HEK293T (cell line): Measurements from ENCODE around the gene ARHGAP26.

Experiments
- CTCF ChIA-PET: fragments of 350-600 bp; formaldehyde crosslinking; extraction: SDS; loops from one replicate; lab custom pipeline; 2021; ENCODE audit warnings: antibody characterized with exemption, inconsistent platforms; lab: Yijun Ruan, JAX
- POLR2A ChIA-PET: fragments of 350-600 bp; formaldehyde crosslinking; extraction: SDS; loops from one replicate; lab custom pipeline; 2020; ENCODE audit warnings: antibody characterized with exemption, inconsistent platforms; lab: Yijun Ruan, JAX
- DNase-seq: peaks from one replicate; pipeline ENCODE4 v3.0.0; 2012; ENCODE audit warnings: mixed read lengths; ENCODE audit errors: extremely low spot score
- ARNT ChIP-seq: fragments of 450-650 bp; IDR thresholded peaks from 2 replicates; pipeline ENCODE4 v1.6.1; 2017; ENCODE audit warnings: mild to moderate bottlenecking
- BHLHE40 ChIP-seq: fragments of 450-650 bp; IDR thresholded peaks from 2 replicates; pipeline ENCODE4 v1.6.1; 2016; ENCODE audit warnings: mild to moderate bottlenecking, moderate library complexity, borderline replicate concordance
- CTBP1 ChIP-seq: fragments of 450-650 bp; IDR thresholded peaks from 2 replicates; pipeline ENCODE4 v1.6.1; 2016; ENCODE audit warnings: borderline replicate concordance
- ELF4 ChIP-seq: fragments of 450-650 bp; IDR thresholded peaks from 2 replicates; pipeline ENCODE4 v1.6.1; 2017; ENCODE audit warnings: antibody characterized with exemption
- FOXA1 ChIP-seq: fragments of 450-650 bp; IDR thresholded peaks from 2 replicates; pipeline ENCODE4 v1.6.1; 2016; ENCODE audit warnings: mild to moderate bottlenecking
- FOXK2 ChIP-seq: fragments of 450-650 bp; IDR thresholded peaks from 2 replicates; pipeline ENCODE4 v1.6.1; 2016; ENCODE audit warnings: mild to moderate bottlenecking
- FOXM1 ChIP-seq: fragments of 450-650 bp; IDR thresholded peaks from 2 replicates; pipeline ENCODE4 v1.6.1; 2017; ENCODE audit warnings: mild to moderate bottlenecking, borderline replicate concordance
- HDGF ChIP-seq: fragments of 450-650 bp; IDR thresholded peaks from 2 replicates; pipeline ENCODE4 v1.6.1; 2017; ENCODE audit warnings: antibody characterized with exemption, borderline replicate concordance
- L3MBTL2 ChIP-seq: fragments of 450-650 bp; conservative IDR thresholded peaks from 2 replicates; pipeline ENCODE4 v1.6.1; 2016; ENCODE audit warnings: mild to moderate bottlenecking
- LEF1 ChIP-seq: fragments of 450-650 bp; IDR thresholded peaks from 2 replicates; pipeline ENCODE4 v1.6.1; 2017; ENCODE audit warnings: mild to moderate bottlenecking, borderline replicate concordance
- NFRKB ChIP-seq: fragments of 450-650 bp; IDR thresholded peaks from 2 replicates; pipeline ENCODE4 v1.6.1; 2016; ENCODE audit warnings: mild to moderate bottlenecking, moderate library complexity
- PKNOX1 ChIP-seq: fragments of 450-650 bp; IDR thresholded peaks from 2 replicates; pipeline ENCODE4 v1.6.1; 2016
- SP1 ChIP-seq: fragments of 450-650 bp; IDR thresholded peaks from 2 replicates; pipeline ENCODE4 v1.6.1; 2017
- SUZ12 ChIP-seq: fragments of 450-650 bp; IDR thresholded peaks from 2 replicates; pipeline ENCODE4 v1.6.1; 2016; ENCODE audit warnings: mild to moderate bottlenecking
- TARDBP ChIP-seq: fragments of 450-650 bp; IDR thresholded peaks from 2 replicates; pipeline ENCODE4 v1.6.1; 2016
- ZNF384 ChIP-seq: fragments of 450-650 bp; IDR thresholded peaks from 2 replicates; pipeline ENCODE4 v1.6.1; 2016

Gene ARHGAP26

GRCh38 chr5:142767178-142767577 is 3.0 kb upstream of the ARHGAP26 start:
- no peak for DNase-seq
- ChIA-PET POLR2A (no interaction called here), CTCF (interaction anchor here (0.6 to 1.6 kb wide), 4 partner anchors 19 to 209 kb away, joined by 5 to 9 read pairs (median 6); no protein-coding TSS in a partner anchor)
- TF ChIP-seq NFRKB, result no peak

- POLR2A ChIA-PET, result no interaction called here
- CTCF ChIA-PET, result interaction anchor here (1.0 to 1.1 kb wide), 2 partner anchors 20 to 54 kb away, joined by 5 read pairs; no protein-coding TSS in a partner anchor
These were observed 2.3 kb upstream of the ARHGAP26 start for GRCh38 chr5:142767911-142768310.

GRCh38 chr5:142769251-142769792 is 855 bp upstream of the ARHGAP26 start:
- CTCF ChIA-PET, result interaction anchor here (1.1 to 2.0 kb wide), 5 partner anchors 16 to 100 kb away, joined by 3 to 7 read pairs (median 5); no protein-coding TSS in a partner anchor
- DNase-seq, result peak; percentile 42
- no peak for TF ChIP-seq CTBP1
- TF ChIP-seq ZNF384, result no peak
- no peak for TF ChIP-seq TARDBP
- TF ChIP-seq LEF1, result no peak
- no peak for TF ChIP-seq FOXA1
- TF ChIP-seq SUZ12, result no peak
- no peak for TF ChIP-seq BHLHE40
- no peak for TF ChIP-seq SP1
- TF ChIP-seq FOXM1, result no peak
- TF ChIP-seq NFRKB, result no peak
- no peak for TF ChIP-seq ELF4
- TF ChIP-seq ARNT, result no peak
- TF ChIP-seq FOXK2, result no peak
- TF ChIP-seq HDGF, result no peak
- no peak for TF ChIP-seq PKNOX1
- TF ChIP-seq L3MBTL2, result no peak
- POLR2A ChIA-PET, result interaction anchor here (1.3 to 1.7 kb wide), 2 partner anchors 76 to 98 kb away, joined by 4 to 7 read pairs; no protein-coding TSS in a partner anchor

More at GRCh38 chr5:142767911-142768310, 2.3 kb upstream of the ARHGAP26 start:
- TF ChIP-seq NFRKB (no peak), HDGF (no peak), FOXM1 (no peak), PKNOX1 (no peak), FOXK2 (no peak)
- DNase-seq, result no peak

- ChIA-PET CTCF (interaction anchor here (0.6 to 2.2 kb wide), 12 partner anchors 9 to 109 kb away, joined by 3 to 8 read pairs (median 4); no protein-coding TSS in a partner anchor), POLR2A (interaction anchor here (1.1 to 1.8 kb wide), 4 partner anchors 8 to 96 kb away, joined by 4 to 8 read pairs (median 6); no protein-coding TSS in a partner anchor)
- TF ChIP-seq FOXA1 (no peak), HDGF (no peak), ZNF384 (no peak), FOXM1 (no peak), BHLHE40 (no peak), ARNT (no peak), SP1 (no peak), L3MBTL2 (peak; percentile 58), SUZ12 (no peak), TARDBP (no peak), CTBP1 (peak; percentile 54; the same call in 1 of the 2 replicates)
- DNase-seq, result peak; percentile 39
These were observed 753 bp downstream of the ARHGAP26 start for GRCh38 chr5:142770650-142771609.

- DNase-seq, result no peak
- POLR2A ChIA-PET, result interaction anchor here (1.1 to 1.8 kb wide), 4 partner anchors 7 to 82 kb away, joined by 3 to 8 read pairs (median 5); no protein-coding TSS in a partner anchor
- CTCF ChIA-PET, result interaction anchor here (0.9 to 2.2 kb wide), 7 partner anchors 8 to 108 kb away, joined by 3 to 7 read pairs (median 4); no protein-coding TSS in a partner anchor
- TF ChIP-seq NFRKB (no peak), LEF1 (no peak), FOXA1 (no peak), BHLHE40 (no peak), L3MBTL2 (no peak), SP1 (no peak), SUZ12 (no peak), FOXK2 (no peak), TARDBP (no peak), CTBP1 (no peak), PKNOX1 (no peak), ARNT (no peak), ELF4 (no peak), HDGF (no peak)
These were observed 1.5 kb downstream of the ARHGAP26 start for GRCh38 chr5:142771666-142772065.
